Stimulated activated CD4-positive, alpha-beta T cell treated with anti-CD3 and anti-CD28 coated beads, TNF-alpha, amount 100 ng/mL, for 48 hours (primary cell): Measurements from ENCODE around the gene PHAX.
"Not testable (repeated sequence)": the region's sequence is repeated elsewhere in the genome, so short reads cannot be mapped to it uniquely, and the experiment has no call there.

Experiments used
- DNase-seq, 3 donors: peaks; one replicate each; pipeline ENCODE4 v3.0.0-alpha.2; 2020; ENCODE audit warnings: low read depth in 3 of 3

The PHAX gene

DNA sequence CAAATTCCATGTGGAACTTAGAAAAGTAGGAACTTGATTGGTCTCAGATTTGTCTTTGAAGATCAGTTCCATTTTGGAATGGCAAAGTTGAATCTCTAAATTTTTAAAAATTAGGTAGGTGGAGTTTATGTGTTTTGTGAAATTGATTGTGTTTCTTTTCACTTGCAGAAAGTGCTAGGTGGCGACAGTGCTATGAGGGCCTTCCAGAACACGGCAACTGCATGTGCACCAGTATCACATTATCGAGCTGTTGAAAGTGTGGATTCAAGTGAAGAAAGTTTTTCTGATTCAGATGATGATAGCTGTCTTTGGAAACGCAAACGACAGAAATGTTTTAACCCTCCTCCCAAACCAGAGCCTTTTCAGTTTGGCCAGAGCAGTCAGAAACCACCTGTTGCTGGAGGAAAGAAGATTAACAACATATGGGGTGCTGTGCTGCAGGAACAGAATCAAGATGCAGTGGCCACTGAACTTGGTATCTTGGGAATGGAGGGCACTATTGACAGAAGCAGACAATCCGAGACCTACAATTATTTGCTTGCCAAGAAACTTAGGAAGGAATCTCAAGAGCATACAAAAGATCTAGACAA is 2.8 kb downstream of the PHAX start:
- DNase-seq = no peak

DNA sequence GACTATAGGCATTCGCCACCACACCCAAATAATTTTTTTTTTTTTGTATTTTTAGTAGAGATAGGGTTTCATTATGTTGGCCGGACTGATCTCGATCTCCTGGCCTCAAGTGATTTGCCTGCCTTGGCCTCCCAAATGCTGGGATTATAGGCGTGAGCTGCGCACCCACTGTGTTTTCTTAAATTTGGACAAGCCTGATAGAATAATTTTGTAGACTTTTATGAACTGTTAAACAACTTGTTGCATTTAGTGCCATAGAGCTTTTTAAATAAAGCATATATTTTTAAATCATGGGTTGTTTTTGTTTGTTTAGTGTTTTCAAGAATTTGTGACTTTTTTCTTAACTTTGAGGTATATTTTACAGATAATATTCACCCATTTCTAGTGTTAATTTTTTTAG is 4.8 kb downstream of the PHAX start:
- no peak for DNase-seq

DNA sequence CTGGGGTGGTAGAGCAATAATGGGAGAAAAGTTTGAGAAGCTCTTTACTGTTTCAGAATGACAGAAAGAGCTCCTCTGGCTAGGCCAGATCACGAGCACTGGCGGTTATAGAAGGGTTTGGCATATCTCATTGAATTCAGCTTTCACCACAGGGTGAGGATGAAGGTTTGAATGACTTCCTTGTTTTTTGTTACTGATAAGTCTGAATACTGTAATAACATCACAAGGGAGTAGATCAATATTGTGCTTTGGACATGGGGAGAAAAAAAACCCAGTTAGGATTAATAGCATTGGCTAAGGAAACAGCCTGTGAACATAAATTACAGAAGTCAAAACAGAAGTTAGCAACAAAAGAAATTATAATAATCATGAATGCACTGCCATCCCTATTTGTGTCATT is 9.4 kb downstream of the PHAX start:
- no peak for DNase-seq

DNA sequence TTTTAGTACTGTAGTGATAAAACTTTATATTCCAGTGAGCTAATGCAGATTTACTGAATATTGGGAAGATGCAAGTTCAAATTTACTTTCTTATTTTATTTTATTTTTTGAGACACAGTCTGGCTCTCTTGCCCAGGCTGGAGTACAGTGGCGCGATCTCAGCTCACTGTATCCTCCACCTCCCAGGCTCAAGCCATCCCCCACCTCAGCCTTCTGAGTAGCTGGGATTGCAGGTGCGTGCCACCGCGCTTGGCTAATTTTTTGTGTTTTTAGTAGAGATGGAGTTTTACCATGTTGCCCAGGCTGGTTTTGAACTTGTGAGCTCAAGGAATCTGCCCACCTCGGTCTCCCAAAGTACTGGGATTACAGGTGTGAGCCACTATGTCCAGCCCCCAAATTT is 9.9 kb downstream of the PHAX start:
- DNase-seq = no peak

DNA sequence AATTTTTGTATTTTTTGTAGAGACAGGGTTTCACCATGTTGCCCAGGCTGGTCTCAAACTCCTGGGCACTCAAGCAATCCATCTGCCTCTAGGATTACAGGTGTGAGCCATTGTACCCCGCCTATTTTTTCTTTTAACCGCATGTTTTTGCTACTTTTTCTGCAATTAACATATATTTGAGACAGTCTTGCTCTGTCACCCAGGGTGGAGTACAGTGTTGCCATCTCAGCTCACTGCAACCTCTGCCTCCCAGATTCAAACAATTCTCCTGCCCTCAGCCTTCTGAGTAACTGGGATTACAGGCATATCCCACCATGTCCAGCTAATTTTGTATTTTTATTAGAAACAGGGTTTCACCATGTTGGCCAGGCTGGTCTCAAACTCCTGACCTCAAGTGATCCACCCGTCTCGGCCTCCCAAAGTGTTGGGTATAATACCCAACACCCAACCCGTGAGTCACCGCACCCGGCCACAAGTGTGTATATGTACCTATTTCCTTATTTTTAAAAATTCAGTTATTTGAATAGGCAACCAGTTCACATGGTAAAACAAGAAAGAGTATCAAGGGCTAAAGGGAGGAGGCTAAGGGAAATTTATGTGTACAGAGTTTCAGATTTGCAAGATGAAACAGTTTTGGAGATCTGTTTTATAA is 13.3 kb downstream of the PHAX start:
- DNase-seq = no peak

DNA sequence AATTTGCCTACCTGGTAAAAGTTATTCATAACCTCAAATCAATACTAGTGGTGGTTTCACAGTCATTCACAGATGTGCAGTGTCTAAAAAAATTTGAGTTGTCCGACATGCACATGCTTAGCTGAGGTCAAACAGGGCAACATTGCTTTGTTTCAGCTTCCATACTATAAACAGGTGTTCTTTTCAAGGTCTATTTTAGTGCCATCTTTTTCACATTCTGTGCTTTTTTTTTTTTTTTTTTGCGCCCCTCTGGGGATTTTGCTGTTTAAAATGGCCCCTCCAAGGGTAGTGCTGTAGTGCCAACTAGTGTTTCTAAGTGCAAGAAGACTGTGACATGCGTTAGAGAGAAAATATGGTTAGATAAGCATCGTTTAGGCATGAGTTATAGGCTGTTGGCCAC is 14.5 kb downstream of the PHAX start:
- no peak for DNase-seq

DNA sequence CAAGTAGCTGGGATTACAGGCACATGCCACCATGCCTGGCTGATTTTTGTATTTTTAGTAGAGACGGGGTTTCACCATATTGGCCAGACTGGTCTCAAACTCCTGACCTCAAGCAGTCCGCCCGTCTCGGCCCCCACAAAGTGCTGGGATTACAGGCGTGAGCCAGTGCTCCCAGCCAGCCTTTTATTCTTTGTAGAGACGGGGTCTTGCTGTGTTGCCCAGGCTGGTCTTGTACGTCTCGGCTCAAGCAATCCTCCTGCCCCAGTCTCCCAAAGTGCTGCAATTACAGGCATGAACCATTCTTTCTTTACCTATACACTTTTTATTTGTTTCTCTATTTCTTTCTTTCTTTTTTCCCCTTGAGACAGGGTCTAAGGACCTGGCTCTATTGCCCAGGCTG is 16.9 kb downstream of the PHAX start:
- DNase-seq = not testable (repeated sequence)

DNA sequence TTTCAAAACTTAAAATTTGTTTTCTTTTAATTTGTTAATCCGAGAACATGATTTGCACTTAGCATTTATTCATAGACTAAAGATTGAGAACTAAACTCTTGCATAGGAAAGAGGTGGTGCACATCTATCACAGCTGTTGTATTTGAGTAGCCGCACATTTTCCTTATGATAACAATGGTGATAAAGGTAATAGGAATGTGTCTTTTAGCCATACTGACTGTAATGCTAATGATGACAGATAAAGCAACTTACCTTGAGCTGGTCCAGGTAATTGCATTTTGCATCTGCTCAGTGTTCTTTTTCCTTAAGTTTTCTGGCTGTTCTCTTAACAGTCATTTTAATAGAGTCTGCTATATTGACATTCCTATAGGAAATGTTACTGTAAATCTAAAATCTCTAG is 19.0 kb downstream of the PHAX start:
- DNase-seq = no peak

DNA sequence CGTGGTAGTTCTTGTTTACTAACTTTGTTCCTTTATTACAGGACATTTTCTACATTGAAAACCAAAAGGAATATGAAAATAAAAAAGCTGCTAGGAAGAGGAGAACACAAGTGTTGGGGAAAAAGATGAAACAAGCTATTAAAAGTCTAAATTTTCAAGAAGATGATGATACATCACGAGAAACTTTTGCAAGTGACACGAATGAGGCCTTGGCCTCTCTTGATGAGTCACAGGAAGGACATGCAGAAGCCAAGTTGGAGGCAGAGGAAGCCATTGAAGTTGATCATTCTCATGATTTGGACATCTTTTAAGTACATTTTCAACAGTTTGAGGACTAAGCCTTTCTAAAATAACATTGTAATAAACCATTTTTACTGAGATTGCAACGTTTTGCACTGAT is 23.8 kb downstream of the PHAX start:
- no peak for DNase-seq

DNA sequence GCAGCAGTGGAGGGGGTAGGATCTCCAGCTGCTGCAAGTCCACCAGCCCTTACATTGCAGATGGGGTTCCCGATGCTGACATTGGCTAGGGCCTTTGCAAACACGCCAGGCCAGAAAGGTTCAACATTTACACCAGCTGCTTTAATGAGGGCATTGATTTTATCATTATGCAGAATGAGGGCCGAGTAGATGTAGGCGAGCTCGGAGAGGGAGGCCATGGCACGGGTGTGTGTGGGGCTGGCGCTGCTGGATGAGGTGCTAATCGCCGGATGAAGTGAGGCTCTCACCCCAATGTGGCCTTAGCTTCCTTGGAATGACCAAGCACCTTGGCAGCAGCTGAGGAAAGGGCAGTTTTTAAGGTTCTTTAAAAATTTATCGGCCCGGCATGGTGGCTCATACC is 27.4 kb downstream of the PHAX start:
- no peak for DNase-seq

DNA sequence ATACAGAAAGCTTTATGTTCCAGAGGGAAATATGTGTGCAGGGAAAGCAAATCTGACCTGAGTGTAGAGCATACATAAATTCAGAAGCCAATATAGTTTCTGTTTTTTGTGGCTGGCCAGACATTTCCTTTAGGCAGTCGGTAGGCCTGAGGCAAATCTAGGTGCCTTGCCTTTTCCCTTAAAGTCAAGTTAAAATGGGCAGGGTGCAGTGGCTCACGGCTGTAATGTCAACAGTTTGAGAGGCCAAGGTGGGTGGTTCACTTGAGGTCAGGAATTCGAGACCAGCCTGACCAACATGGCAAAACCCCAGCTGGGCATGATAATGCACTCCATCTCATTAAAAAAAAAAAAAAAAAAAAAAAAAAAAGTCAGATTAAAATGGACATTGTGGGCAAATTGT is 31.2 kb downstream of the PHAX start:
- no peak for DNase-seq

DNA sequence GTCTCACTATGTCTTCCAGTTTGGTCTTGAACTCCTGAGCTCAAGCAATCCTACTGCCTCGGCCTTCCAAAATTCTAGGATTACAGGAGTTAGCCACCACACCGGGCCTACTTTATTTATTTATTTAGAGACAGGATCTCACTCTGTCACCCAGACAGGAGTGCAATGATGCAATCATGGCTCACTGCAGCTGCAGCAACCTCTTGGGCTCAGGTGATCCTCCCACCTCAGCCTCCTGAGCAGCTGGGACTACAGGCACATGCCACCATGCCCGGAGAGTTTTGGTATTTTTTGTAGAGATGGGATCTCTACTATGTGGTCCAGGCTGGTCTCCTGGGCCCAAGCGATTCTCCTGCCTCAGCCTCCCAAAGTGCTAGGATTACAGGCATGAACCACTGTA is 32.8 kb downstream of the PHAX start:
- DNase-seq = no peak

DNA sequence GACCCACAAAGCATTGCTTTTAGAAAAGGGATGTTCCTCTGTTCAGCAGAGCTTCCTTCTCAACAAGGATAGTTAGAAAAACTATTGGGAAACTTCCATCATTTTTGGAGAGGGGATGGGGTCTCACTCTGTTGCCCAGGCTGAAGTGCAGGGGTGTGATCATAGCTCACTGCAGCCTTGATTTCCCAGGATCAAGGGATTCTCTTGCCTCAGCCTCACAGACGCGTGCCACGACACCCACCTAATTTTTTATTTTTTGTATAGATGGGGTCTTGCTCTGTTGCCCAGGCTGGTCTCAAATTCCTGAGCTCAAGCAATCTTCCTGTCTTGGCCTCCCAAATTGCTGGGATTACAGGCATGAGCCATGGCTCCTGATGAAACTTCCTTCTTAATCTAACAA is 34.8 kb downstream of the PHAX start:
- DNase-seq = no peak

DNA sequence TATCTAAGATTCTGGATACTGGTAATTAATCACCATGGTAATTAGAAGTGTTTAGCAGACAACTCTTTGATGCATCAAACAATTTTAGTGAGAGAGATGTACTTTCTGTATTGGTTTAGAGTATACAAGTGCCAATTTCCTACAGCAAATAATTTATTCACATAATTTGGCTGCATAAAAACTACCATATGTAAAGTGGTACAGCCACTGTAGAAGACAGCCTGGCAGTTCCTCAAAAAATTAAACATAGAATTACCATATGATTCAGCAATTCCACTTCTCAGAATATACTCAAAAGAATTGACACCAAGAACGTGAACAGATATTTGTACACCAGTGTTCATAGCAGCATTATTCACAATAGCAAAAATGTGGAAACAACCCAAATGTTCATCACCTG is 36.2 kb downstream of the PHAX start:
- DNase-seq = no peak

DNA sequence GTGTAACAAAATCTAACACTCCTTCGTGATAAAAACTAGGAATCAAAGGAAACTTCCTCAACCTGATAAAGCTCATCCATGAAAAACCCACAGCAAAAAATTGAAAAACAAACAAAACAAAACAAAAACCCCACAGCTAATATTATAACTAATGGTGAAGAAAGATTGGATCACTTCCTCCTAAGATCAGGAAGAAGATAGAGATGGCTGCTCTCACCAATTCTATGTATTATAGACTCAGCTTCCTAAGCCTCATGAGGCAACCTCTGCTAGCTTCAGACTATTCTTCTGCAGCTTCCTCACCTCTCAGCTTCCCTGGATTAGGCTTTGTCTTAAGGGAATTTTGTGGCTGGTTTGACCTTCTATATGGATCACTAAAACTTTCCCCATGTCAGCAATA is 40.1 kb downstream of the PHAX start:
- DNase-seq = no peak

DNA sequence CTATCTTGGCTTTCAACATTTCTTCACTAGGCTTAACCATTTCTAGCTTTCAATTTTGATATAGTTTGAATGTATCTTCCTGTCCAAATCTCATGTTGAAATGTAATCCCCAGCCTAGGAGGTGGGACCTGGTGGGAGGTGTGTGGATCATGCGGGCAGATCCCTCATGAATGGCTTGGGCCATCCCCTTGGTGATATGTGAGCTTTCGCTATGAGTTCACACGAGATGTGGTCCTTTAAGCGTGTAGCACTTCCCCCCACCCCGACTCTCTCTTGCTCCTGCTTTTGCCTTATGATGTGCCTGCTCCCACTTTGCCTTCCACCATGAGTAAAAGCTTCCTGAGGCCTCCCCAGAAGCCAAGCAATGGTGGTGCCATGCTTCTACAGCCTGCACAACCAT is 40.6 kb downstream of the PHAX start:
- DNase-seq = no peak

DNA sequence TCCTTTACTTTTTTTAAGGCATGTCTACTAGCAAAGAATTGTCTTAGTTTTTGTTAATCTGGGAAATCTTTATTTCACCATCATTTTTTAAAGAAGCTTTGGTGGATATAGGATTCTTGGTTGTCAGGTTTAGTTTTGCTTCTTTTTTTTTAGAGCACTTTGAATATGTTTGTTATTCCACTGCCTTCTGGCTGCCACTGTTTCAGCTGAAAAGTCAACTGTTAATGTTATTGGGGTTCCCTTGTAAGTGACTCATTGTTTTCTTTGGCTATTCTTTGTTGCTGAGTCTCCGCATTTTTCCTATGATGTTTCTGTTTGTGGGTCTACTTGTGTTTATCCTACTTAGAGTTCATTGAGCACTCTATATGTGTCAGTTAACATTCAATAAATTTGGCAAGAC is 44.4 kb downstream of the PHAX start:
- DNase-seq = no peak

DNA sequence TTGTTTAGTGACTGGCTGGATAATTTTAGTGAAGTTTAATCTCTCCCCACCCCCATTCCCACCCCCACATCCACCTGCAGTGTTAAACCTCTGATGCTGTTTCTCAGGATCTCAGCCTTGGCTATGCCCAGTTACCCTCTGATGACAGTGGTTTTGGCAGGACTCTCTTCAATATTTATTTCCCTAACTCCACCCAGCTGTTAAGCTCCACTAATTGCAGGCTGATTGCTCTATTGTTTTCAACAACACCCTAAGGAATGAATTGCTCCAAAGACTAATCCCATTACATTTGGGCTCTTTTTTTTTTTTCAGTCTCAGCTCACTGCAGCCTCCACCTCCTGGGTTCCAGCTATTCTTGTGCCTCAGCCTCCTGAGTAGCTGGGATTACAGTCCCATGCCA is 46.3 kb downstream of the PHAX start:
- no peak for DNase-seq

DNA sequence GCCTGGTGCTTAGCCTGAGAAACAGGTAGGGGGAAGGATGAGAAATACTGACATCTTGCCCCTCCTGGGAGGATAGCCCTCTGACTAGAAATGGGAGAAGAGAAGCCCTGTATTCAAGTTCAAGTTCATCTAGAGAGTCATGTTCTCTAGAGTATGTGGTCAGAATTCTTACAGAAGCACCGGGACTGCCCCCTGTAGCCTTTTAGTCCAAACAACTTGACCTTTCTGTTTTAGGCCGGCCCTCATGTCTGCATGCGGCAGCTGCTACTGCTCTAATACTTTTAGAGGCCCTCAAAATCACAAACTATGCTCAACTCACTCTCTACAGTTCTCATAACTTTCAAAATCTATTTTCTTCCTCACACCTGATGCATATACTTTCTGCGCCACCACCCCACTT is 47.7 kb downstream of the PHAX start:
- DNase-seq = no peak

DNA sequence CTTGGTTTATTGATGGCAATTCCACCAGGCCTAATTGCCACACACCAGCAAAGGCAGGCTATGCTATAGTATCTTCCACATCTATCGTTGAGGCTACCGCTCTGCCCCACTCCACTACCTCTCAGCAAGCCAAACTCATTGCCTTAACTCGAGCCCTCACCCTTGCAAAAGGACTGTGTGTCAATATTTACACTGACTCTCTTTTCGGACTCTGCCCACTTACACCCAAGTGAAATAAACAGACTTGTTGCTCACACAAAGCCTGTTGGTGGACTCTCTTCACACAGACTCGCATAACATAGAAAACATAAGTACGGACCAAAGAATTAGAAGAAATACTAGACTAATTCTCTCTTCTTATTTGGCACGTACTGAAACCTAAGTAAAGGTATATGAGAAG is 48.3 kb downstream of the PHAX start:
- not testable (repeated sequence) for DNase-seq

DNA sequence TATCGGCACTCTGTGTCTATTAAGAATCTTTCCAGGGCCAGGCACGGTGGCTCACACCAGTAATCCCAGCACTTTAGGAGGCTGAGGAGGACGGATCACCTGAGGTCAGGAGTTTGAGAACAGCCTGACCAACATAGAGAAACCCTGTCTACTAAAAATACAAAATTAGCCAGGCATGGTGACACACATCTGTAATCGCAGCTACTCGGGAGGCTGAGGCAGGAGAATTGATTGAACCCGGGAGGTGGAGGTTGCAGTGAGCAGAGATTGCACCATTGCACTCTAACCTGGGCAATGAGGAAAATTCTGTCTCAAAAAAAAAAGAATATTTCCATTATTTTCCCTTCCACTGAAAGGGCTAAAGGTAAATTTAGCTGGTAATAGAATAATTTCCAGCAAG is 49.0 kb downstream of the PHAX start:
- not testable (repeated sequence) for DNase-seq

DNA sequence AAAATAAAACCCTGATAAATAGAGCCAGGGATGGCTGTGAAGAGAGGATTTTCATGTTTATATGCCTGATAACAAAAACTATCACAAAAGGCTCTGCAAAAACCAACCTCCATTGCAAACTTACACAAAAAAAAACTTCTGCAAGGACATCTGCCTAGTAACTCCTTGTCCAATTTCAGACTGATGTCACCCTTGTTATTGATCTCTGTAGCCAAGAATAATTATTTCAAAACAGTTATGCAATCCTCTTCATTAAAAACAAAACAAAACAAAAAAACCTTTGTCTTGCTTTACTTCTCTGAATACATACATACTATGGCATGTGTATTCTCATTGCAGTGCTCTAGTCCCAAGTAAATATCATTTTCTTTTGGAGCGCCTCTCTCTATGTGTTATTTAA is 49.7 kb downstream of the PHAX start:
- no peak for DNase-seq

DNA sequence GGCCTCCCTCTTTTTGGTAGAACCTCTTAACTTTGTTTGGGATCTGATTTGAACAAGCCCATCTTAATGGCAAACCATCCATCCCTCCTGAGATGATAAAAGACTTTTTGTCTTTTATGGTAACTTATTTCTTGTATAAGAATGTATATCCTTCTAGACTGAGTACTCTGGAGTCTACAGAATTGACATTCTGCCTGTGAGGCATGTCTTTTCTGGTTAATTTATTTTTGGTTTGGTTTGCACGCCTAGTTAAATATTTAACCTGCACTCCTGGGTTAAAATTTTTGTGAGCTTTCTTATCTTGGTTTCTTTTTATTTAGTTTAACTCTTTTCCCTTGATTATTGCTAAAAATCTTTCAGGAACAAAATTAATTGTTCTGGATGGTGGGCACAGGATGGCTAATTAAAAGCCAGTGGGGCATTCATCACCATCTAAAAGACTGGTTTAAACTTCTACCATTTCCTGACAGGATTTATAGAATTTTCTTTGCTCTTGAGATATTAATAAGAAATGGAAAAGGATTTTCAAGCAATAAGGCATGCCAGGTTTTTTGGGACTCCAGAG is 50.3 kb downstream of the PHAX start:
- DNase-seq = no peak
